H1 (cell line): Measurements from ENCODE around the gene INPP5B. TPM values are rescaled to one million over a fixed set of nuclear protein-coding genes. Genes with fewer than 3 reads are reported as not detected.

Source experiments
- CTCF ChIA-PET: fragments of 300-600 bp; sonication (Branson Sonifier 250); formaldehyde crosslinking; loops from one replicate; lab custom pipeline; 2021; ENCODE audit not compliant: partially characterized antibody; lab: Charles Lee
- POLR2A ChIA-PET: fragments of 300-600 bp; sonication (Branson Sonifier 250); formaldehyde crosslinking; loops from one replicate; lab custom pipeline; 2021; ENCODE audit warnings: inconsistent platforms; ENCODE audit not compliant: partially characterized antibody; lab: Charles Lee
- DNase-seq, 2 experiments: peaks; one replicate each; pipeline versions ENCODE4 v3.0.0 to v3.0.0-alpha.2; 2010 to 2022; ENCODE audit warnings: low spot score in 2 of 2, low read depth in 1 of 2, mixed read lengths in 1 of 2
- FAIRE-seq: peaks from 2 replicates; lab custom pipeline; 2011; peaks lifted over from hg19 to GRCh38; lab: Jason Lieb, UNC
- H2AFZ ChIP-seq: 2 replicates; pipeline ENCODE4 v1.8.1; 2012; ENCODE audit warnings: low read length, inconsistent platforms
- H2AK5ac ChIP-seq: 2 replicates; pipeline ENCODE4 v1.6.1; 2013; ENCODE audit warnings: low read depth, low read length
- H2BK120ac ChIP-seq: replicated peaks from 2 replicates; pipeline ENCODE3; 2013; ENCODE audit warnings: low read depth, low read length, inconsistent platforms
- H2BK12ac ChIP-seq: 2 replicates; pipeline ENCODE4 v1.6.1; 2013; ENCODE audit warnings: low read depth, low read length
- H2BK15ac ChIP-seq: 2 replicates; pipeline ENCODE4 v1.6.1; 2013; ENCODE audit warnings: low read length
- H2BK20ac ChIP-seq: 2 replicates; pipeline ENCODE4 v1.6.1; 2013; ENCODE audit warnings: low read length
- H2BK5ac ChIP-seq: 2 replicates; pipeline ENCODE4 v1.6.1; 2013; ENCODE audit warnings: low read depth, low read length
- H3K14ac ChIP-seq: 2 replicates; pipeline ENCODE4 v1.6.1; 2013; ENCODE audit warnings: inconsistent platforms; ENCODE audit not compliant: insufficient read length
- H3K18ac ChIP-seq: 2 replicates; pipeline ENCODE4 v1.6.1; 2013; ENCODE audit warnings: low read length; ENCODE audit errors: extremely low read depth
- H3K23ac ChIP-seq: 2 replicates; pipeline ENCODE4 v1.6.1; 2013; ENCODE audit warnings: inconsistent platforms; ENCODE audit not compliant: insufficient read length
- H3K23me2 ChIP-seq: 2 replicates; pipeline ENCODE4 v1.6.1; 2013; ENCODE audit warnings: low read depth, low read length
- H3K27ac ChIP-seq: 2 replicates; pipeline ENCODE4 v1.6.1; 2011; ENCODE audit warnings: low read depth, low read length, inconsistent platforms
- H3K27me3 ChIP-seq, 4 experiments: replicated peaks in 1 of 4; 1 replicate in 1 of 4; 2 replicates in 3 of 4; pipeline versions ENCODE4 v1.6.1 to v1.8.1; 2011 to 2013; ENCODE audit warnings: low read length in 3 of 4, mild to moderate bottlenecking in 3 of 4, inconsistent platforms in 2 of 4, mixed read lengths in 2 of 4, moderate library complexity in 1 of 4; ENCODE audit not compliant: control insufficient read depth in 3 of 4, insufficient read depth in 3 of 4; ENCODE audit errors: extremely low read depth in 1 of 4
- H3K36me3 ChIP-seq, 4 experiments: 2 replicates each; pipeline versions ENCODE4 v1.6.1 to v1.8.1; 2011 to 2013; ENCODE audit warnings: mild to moderate bottlenecking in 4 of 4, low read length in 3 of 4, moderate library complexity in 2 of 4, control low read depth in 1 of 4, inconsistent platforms in 1 of 4; ENCODE audit not compliant: insufficient read depth in 4 of 4, control insufficient read depth in 2 of 4
- H3K4ac ChIP-seq: replicated peaks from 2 replicates; pipeline ENCODE3; 2013; ENCODE audit warnings: low read length, low read depth, mixed read lengths, inconsistent platforms; ENCODE audit not compliant: insufficient read length
- H3K4me1 ChIP-seq, 4 experiments: replicated peaks in 1 of 4; 1 replicate in 1 of 4; 2 replicates in 3 of 4; pipeline versions ENCODE4 v1.6.1 to v1.8.1; 2011 to 2013; ENCODE audit warnings: low read length in 3 of 4, inconsistent platforms in 2 of 4, mixed read lengths in 1 of 4; ENCODE audit not compliant: insufficient read depth in 4 of 4, control insufficient read depth in 3 of 4
- H3K4me2 ChIP-seq, 2 experiments: 2 replicates each; pipeline versions ENCODE4 v1.6.1 to v1.8.1; 2011 to 2013; ENCODE audit warnings: low read depth in 2 of 2, low read length in 2 of 2, control low read depth in 1 of 2, inconsistent platforms in 1 of 2, mild to moderate bottlenecking in 1 of 2; ENCODE audit not compliant: insufficient read depth in 1 of 2
- H3K4me3 ChIP-seq, 4 experiments: fragments of 200-600, 300-600 bp in 1 of 4; sonication (generic), shearing (Covaris generic), sonication (Bioruptor Twin) in 1 of 4; 2 replicates each; pipeline versions ENCODE4 v1.5.1 to v1.8.1; 2011 to 2016; ENCODE audit warnings: low read length in 4 of 4, low read depth in 3 of 4, control low read depth in 2 of 4, inconsistent platforms in 2 of 4, mild to moderate bottlenecking in 2 of 4, mixed read lengths in 1 of 4, moderate library complexity in 1 of 4; ENCODE audit not compliant: insufficient read depth in 2 of 4; ENCODE audit errors: extremely low read depth in 1 of 4
- H3K56ac ChIP-seq: replicated peaks from 2 replicates; pipeline ENCODE3; 2013; ENCODE audit warnings: low read depth, mild to moderate bottlenecking, mixed read lengths, low read length, inconsistent platforms; ENCODE audit not compliant: insufficient read length
- H3K79me1 ChIP-seq: 2 replicates; pipeline ENCODE4 v1.6.1; 2013; ENCODE audit warnings: low read depth, low read length, control low read depth
- H3K79me2 ChIP-seq, 2 experiments: 2 replicates each; pipeline versions ENCODE4 v1.6.1 to v1.8.1; 2012 to 2013; ENCODE audit warnings: low read length in 2 of 2, mild to moderate bottlenecking in 2 of 2, inconsistent platforms in 1 of 2; ENCODE audit not compliant: insufficient read depth in 2 of 2, control insufficient read depth in 1 of 2
- H3K9ac ChIP-seq, 4 experiments: replicated peaks in 1 of 4; 1 replicate in 1 of 4; 2 replicates in 3 of 4; pipeline versions ENCODE4 v1.6.1 to v1.8.1; 2011 to 2013; ENCODE audit warnings: low read depth in 3 of 4, low read length in 3 of 4, control low read depth in 2 of 4, mild to moderate bottlenecking in 2 of 4, moderate library complexity in 2 of 4, inconsistent platforms in 1 of 4; ENCODE audit errors: extremely low read depth in 1 of 4
- H3K9me3 ChIP-seq, 2 experiments: 2 replicates each; pipeline versions ENCODE4 v1.6.1 to v1.8.1; 2012 to 2013; ENCODE audit warnings: mild to moderate bottlenecking in 2 of 2, moderate library complexity in 2 of 2, control low read depth in 1 of 2, inconsistent platforms in 1 of 2, low read depth in 1 of 2, low read length in 1 of 2, mixed read lengths in 1 of 2; ENCODE audit not compliant: insufficient read depth in 2 of 2
- H4K20me1 ChIP-seq, 2 experiments: replicated peaks in 1 of 2; 2 replicates each; pipeline versions ENCODE3 to v1.8.1; 2011 to 2013; ENCODE audit warnings: inconsistent platforms in 2 of 2, low read length in 2 of 2, mild to moderate bottlenecking in 1 of 2; ENCODE audit not compliant: insufficient read depth in 2 of 2, control insufficient read depth in 1 of 2
- H4K5ac ChIP-seq: 2 replicates; pipeline ENCODE4 v1.6.1; 2013; ENCODE audit warnings: low read length, low read depth, mixed read lengths, inconsistent platforms; ENCODE audit not compliant: insufficient read length
- H4K8ac ChIP-seq: 2 replicates; pipeline ENCODE4 v1.8.0; 2013; ENCODE audit warnings: mild to moderate bottlenecking, moderate library complexity, low read length, inconsistent platforms; ENCODE audit not compliant: insufficient read depth; ENCODE audit errors: extremely low read depth
- H4K91ac ChIP-seq: replicated peaks from 2 replicates; pipeline ENCODE3; 2013; ENCODE audit warnings: low read length, mixed read lengths, inconsistent platforms; ENCODE audit not compliant: insufficient read length
- BCL11A ChIP-seq, 2 experiments: IDR thresholded peaks; one replicate each; pipeline ENCODE4 v1.6.1; 2011; ENCODE audit warnings: low read depth in 2 of 2, low read length in 2 of 2, mild to moderate bottlenecking in 2 of 2
- BRCA1 ChIP-seq: IDR thresholded peaks from 2 replicates; pipeline ENCODE4 v1.6.1; 2012; ENCODE audit warnings: low read depth, low read length, improper control_type of control experiment
- CBX8 ChIP-seq: fragments of 300-800, 300-1000 bp; sonication (generic); IDR thresholded peaks from 2 replicates; pipeline ENCODE4 v1.7.1; 2016; ENCODE audit warnings: low read depth, low read length, borderline replicate concordance
- CHD2 ChIP-seq: IDR thresholded peaks from 2 replicates; pipeline ENCODE4 v1.6.1; 2012; ENCODE audit warnings: low read length, improper control_type of control experiment
- CTBP2 ChIP-seq: IDR thresholded peaks from 2 replicates; pipeline ENCODE4 v1.7.0; 2011; ENCODE audit warnings: borderline replicate concordance, mild to moderate bottlenecking, moderate library complexity, mixed read lengths, low read length; ENCODE audit not compliant: insufficient read depth, insufficient read length
- FOSL1 ChIP-seq: IDR thresholded peaks from 2 replicates; pipeline ENCODE4 v1.6.1; 2011; ENCODE audit warnings: mild to moderate bottlenecking, low read depth, low read length, moderate library complexity; ENCODE audit not compliant: insufficient read depth
- KDM4A ChIP-seq: IDR thresholded peaks from one replicate; pipeline ENCODE4 v1.7.1; 2012; ENCODE audit warnings: low read depth, mild to moderate bottlenecking, moderate library complexity, low read length, inconsistent platforms; ENCODE audit not compliant: severe bottlenecking
- RBBP5 ChIP-seq: IDR thresholded peaks from 2 replicates; pipeline ENCODE4 v1.7.1; 2012; ENCODE audit warnings: low read depth, mild to moderate bottlenecking, inconsistent platforms, low read length, moderate library complexity, borderline replicate concordance
- SIRT6 ChIP-seq: IDR thresholded peaks from one replicate; pipeline ENCODE4 v1.7.1; 2012; ENCODE audit warnings: low read length, inconsistent platforms
- TBP ChIP-seq: IDR thresholded peaks from 2 replicates; pipeline ENCODE4 v1.6.1; 2011; ENCODE audit warnings: low read depth, low read length, improper control_type of control experiment
- TCF12 ChIP-seq: IDR thresholded peaks from 2 replicates; pipeline ENCODE4 v1.6.1; 2011; ENCODE audit warnings: low read depth, mild to moderate bottlenecking, low read length
- WGBS, 2 experiments: shearing (Covaris generic) in 1 of 2; methylation state at CpG; one replicate each; pipeline versions ENCODE4 v1.1.6 to v1.1.7; 2013 to 2015; ENCODE audit warnings: low lambda C conversion rate in 2 of 2, mixed read lengths in 2 of 2, inconsistent platforms in 1 of 2, low coverage in 1 of 2, missing lambda C conversion rate in 1 of 2; ENCODE audit not compliant: insufficient replicate concordance in 2 of 2, insufficient coverage in 1 of 2, insufficient read length in 1 of 2; ENCODE audit errors: extremely low coverage in 1 of 2, missing lambda C conversion rate in 1 of 2; 5-methylcytosine and 5-hydroxymethylcytosine counted together
- polyA plus RNA-seq, 7 experiments: library from polyadenylated mRNA; depleted of rRNA in 3 of 7; stranded (reverse) in 5 of 7; unstranded in 2 of 7; fragments of >200 nt in 5 of 7; fragments of 200-250 nt in 2 of 7; gene quantifications; 1 replicate in 5 of 7; 2 replicates in 1 of 7; 4 replicates in 1 of 7; pipeline versions ENCODE4 v1.2.1 to v1.2.3, GENCODE V29; 2011 to 2013; ENCODE audit warnings: missing spikeins in 2 of 7, mixed read lengths in 2 of 7
- total RNA-seq: library from RNA; stranded (reverse); fragmentation: NEBNext Ultra II Directional; extraction: Animal tissue kit (Norgen Biotek cat#: 25700); gene quantifications from 2 replicates; pipeline ENCODE4 v1.2.1, GENCODE V29; 2021
- TF ChIP-seq, protein P1 (sequence below): IDR thresholded peaks from 2 replicates; pipeline ENCODE4 v1.6.1; 2012; ENCODE audit warnings: low read length, inconsistent platforms

Gene INPP5B
- total and polyA plus RNA-seq, 2 of the 8 experiments (the other 6 are each of a cell fraction or from before 2014, with no cell fraction given): 14.0 to 23.7 TPM

GRCh38 chr1:37831809-37832208 lies 115.0 kb downstream of the INPP5B start:
- H3K4me3 ChIP-seq: no peak overlapping the region
- H4K20me1 ChIP-seq: no peaks in the 10 kb centered on the region
- no peak overlapping the region for H3K27ac ChIP-seq
- ChIA-PET CTCF (interaction anchor here (0.8 to 1.2 kb wide), 3 partner anchors 28 to 182 kb away, joined by 3 to 4 read pairs (median 3); partner anchors contain the start of gene MTF1), POLR2A (interaction anchor here (1.3 kb wide), 1 partner anchor 27 kb away, joined by 3 read pairs; the partner anchor contains the start of gene MTF1)
- H3K27me3 ChIP-seq: no peaks in the 10 kb centered on the region
- no peak overlapping the region for H2BK20ac ChIP-seq
- H3K23ac ChIP-seq: no peak overlapping the region
- H2BK15ac ChIP-seq: no peak overlapping the region
- no peak overlapping the region for H3K18ac ChIP-seq
- H2BK120ac ChIP-seq: no peak overlapping the region
- H3K9me3 ChIP-seq: no peaks in the 10 kb centered on the region
- H3K36me3 ChIP-seq: peaks cover 3 to 38% (median 24%) of the 10 kb centered on the region in 4 experiments; a peak in 7 of 8 replicates
- no peak overlapping the region for H2BK5ac ChIP-seq
- no peaks in the 10 kb centered on the region for H3K4me1 ChIP-seq
- H4K5ac ChIP-seq: no peak overlapping the region
- no peak overlapping the region for H3K14ac ChIP-seq
- no peak overlapping the region for H4K8ac ChIP-seq
- no peaks in the 10 kb centered on the region for H3K79me1 ChIP-seq
- no peak overlapping the region for H3K4me2 ChIP-seq
- no peaks in the 10 kb centered on the region for H3K23me2 ChIP-seq
- no peak overlapping the region for H3K4ac ChIP-seq
- FAIRE-seq: no peak
- WGBS, 2 experiments: 94% methylated on average over 2 of the region's 2 CpGs; no CpG with 5 or more reads in 1 of the 2 experiments
- no peak overlapping the region for H2AK5ac ChIP-seq
- H3K56ac ChIP-seq: no peak overlapping the region
- DNase-seq: no peak
- no peak overlapping the region for H2BK12ac ChIP-seq
- no peaks in the 10 kb centered on the region for H3K79me2 ChIP-seq
- H2AFZ ChIP-seq: no peak overlapping the region
- H4K91ac ChIP-seq: no peak overlapping the region
- no peak overlapping the region for H3K9ac ChIP-seq
- no peak for TF ChIP-seq CTBP2
- no peak for TF ChIP-seq BCL11A (IDR thresholded peaks at IDR 0.05; ENCODE audit: low read depth in 2 of 2, low read length in 2 of 2)
- no peak for TF ChIP-seq CBX8
- TF ChIP-seq CHD2: no peak
- TF ChIP-seq SIRT6: no peak
- TF ChIP-seq FOSL1: no peak
- no peak for TF ChIP-seq TCF12
- TF ChIP-seq, protein P1, sequence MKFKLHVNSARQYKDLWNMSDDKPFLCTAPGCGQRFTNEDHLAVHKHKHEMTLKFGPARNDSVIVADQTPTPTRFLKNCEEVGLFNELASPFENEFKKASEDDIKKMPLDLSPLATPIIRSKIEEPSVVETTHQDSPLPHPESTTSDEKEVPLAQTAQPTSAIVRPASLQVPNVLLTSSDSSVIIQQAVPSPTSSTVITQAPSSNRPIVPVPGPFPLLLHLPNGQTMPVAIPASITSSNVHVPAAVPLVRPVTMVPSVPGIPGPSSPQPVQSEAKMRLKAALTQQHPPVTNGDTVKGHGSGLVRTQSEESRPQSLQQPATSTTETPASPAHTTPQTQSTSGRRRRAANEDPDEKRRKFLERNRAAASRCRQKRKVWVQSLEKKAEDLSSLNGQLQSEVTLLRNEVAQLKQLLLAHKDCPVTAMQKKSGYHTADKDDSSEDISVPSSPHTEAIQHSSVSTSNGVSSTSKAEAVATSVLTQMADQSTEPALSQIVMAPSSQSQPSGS: no peak
- TF ChIP-seq TBP: no peak
- TF ChIP-seq BRCA1: no peak
- no peak for TF ChIP-seq RBBP5
- no peak for TF ChIP-seq KDM4A
